Subcutaneous abdominal adipose tissue (tissue), 5 donors: ENCODE measurements around the gene GIT1.

ENCODE experiments used
- H3K27ac ChIP-seq: one replicate; pipeline ENCODE4 v1.7.0; 2013; ENCODE audit warnings: low read depth, mild to moderate bottlenecking, inconsistent platforms, low read length, moderate library complexity
- H3K27me3 ChIP-seq, 5 donors: one replicate each; pipeline ENCODE4 v1.7.0; 2013; ENCODE audit warnings: low read length in 5 of 5, inconsistent platforms in 1 of 5; ENCODE audit not compliant: control insufficient read depth in 5 of 5, insufficient read depth in 4 of 5
- H3K36me3 ChIP-seq, 5 donors: one replicate each; pipeline ENCODE4 v1.7.0; 2013; ENCODE audit warnings: low read length in 5 of 5; ENCODE audit not compliant: control insufficient read depth in 5 of 5, insufficient read depth in 5 of 5
- H3K4me1 ChIP-seq, 5 donors: one replicate each; pipeline ENCODE4 v1.7.0; 2013; ENCODE audit warnings: low read length in 5 of 5, mild to moderate bottlenecking in 3 of 5, moderate library complexity in 1 of 5; ENCODE audit not compliant: control insufficient read depth in 5 of 5, insufficient read depth in 5 of 5
- H3K4me3 ChIP-seq, 5 donors: one replicate each; pipeline ENCODE4 v1.7.0; 2013; ENCODE audit warnings: low read length in 5 of 5, low read depth in 1 of 5
- H3K9ac ChIP-seq, 5 donors: one replicate each; pipeline ENCODE4 v1.7.0; 2013; ENCODE audit warnings: low read length in 5 of 5, mild to moderate bottlenecking in 4 of 5, moderate library complexity in 3 of 5
- H3K9me3 ChIP-seq, 5 donors: one replicate each; pipeline ENCODE4 v1.7.0; 2013; ENCODE audit warnings: low read length in 5 of 5; ENCODE audit not compliant: control insufficient read depth in 5 of 5
- donor health status: healthy.
- donor health status: healthy.
- donor health status: healthy.
- donor health status: healthy.
- donor health status: healthy.

GIT1 gene

GRCh38 chr17:29574732-29575510 is 14.5 kb downstream of the GIT1 start:
- H3K9ac ChIP-seq = no peak overlapping the region

DNA sequence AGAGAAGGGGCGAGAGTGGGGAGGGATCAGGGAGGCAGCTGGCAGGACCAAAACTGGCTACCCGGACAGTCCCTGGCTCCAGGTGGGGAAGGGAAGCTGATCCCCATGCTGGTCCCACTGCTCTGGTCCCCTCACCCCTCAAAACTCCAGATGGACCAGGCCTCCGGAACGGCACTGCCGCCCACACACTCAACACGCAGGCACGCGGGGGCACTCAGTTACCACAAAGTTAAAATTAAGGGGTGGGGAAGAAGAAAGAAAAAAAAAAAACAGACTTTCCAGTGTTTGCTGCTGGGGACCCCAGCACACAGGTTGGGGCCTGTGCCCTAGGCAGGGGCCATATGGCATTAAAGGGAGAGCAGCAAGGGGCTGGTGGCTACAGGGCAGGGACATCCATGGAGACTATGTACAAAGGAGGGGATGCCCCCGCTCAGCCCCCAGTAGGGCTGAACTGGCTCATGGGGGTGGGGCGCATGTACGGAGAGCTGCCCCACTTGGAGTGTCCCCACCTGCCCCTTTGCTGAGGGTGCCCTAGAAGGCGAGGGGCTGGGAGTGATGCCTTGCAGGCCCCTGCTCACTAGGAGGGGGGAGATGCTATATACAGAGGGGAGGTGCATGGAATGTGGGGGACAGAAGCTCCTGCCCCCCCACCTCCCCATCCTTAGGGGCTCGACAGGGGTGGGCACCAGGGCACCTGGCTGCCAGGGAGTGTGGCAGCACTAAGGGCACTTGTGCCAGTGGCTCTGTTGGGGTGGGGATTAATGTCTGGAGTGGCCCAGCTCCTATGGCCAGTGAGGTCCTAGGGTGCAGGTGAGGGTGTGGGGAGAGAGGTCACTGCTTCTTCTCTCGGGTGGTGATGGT is 15.3 kb downstream of the GIT1 start:
- no peak overlapping the region for H3K27ac ChIP-seq
- H3K36me3 ChIP-seq = peaks cover 0 to 63% (median 57%) of the 10 kb centered on the region in 5 donors
- peaks cover 5 to 51% (median 47%) of the 10 kb centered on the region in 5 donors for H3K4me1 ChIP-seq

More at GRCh38 chr17:29574732-29575510, 14.5 kb downstream of the GIT1 start:
- Histone ChIP-seq H3K36me3 (peaks cover 0 to 71% (median 65%) of the 10 kb centered on the region in 5 donors), H3K4me1 (peaks cover 0 to 43% (median 41%) of the 10 kb centered on the region in 5 donors), H3K27ac (no peak overlapping the region), H3K27me3 (no peaks in the 10 kb centered on the region), H3K4me3 (no peak overlapping the region), H3K9me3 (no peaks in the 10 kb centered on the region)

GRCh38 chr17:29573558-29573869 is 15.9 kb downstream of the GIT1 start:
- H3K36me3 ChIP-seq = peaks cover 0 to 57% (median 54%) of the 10 kb centered on the region in 5 donors

More for the DNA sequence above, 15.3 kb downstream of the GIT1 start:
- H3K27me3 ChIP-seq = no peaks in the 10 kb centered on the region
- no peak overlapping the region for H3K9ac ChIP-seq
- no peaks in the 10 kb centered on the region for H3K9me3 ChIP-seq
- no peak overlapping the region for H3K4me3 ChIP-seq

DNA sequence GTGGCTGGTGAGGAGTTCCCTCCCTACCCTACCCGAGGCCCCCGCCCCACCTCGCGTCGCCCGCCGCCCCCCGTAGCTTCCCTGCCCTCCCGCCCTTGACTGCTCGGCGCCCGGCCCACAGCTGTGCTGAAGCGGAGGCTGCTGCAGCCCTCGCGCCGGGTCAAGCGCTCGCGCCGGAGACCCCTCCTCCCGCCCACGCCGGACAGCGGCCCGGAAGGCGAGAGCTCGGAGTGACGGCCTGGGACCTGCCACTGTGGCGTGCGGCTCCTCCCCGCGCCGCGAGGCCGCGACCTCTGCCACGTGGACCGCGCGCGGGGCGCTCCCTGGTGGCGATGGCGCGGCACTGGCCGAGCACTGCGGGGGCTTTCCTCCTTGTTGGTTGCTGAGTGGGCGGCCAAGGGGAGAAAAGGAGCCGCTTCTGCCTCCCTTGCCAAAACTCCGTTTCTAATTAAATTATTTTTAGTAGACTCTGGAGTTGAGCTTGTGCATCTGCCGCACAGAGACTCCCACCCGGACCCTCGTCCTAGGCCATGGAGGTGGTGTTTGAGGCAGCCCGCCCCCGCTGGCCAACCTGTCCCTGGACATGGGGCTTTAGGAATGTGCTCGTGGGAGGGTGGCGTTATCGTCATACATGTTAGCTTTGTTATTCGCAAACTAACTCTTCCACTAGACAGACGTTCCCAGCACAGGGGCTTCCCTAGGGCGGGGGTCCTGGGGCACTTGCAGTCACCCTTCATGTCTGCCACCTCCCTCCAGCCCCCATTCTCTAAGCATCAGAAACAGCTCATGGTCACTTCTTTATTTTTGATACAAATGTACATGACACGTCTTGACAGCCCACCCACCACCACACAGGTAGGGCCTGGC is 16.5 kb downstream of the GIT1 start:
- peaks cover 7 to 59% (median 56%) of the 10 kb centered on the region in 5 donors for H3K4me1 ChIP-seq
- peak overlapping the region in 3 of 5 donors; percentile 11 to 32 (median 14) for H3K4me3 ChIP-seq
- H3K36me3 ChIP-seq = peaks cover 0 to 51% (median 49%) of the 10 kb centered on the region in 5 donors
- no peaks in the 10 kb centered on the region for H3K27me3 ChIP-seq
- no peaks in the 10 kb centered on the region for H3K9me3 ChIP-seq
- peak overlapping the region in 1 of 5 donors; percentile 47 for H3K9ac ChIP-seq
- peak overlapping the region; percentile 30 for H3K27ac ChIP-seq

More at GRCh38 chr17:29573558-29573869, 15.9 kb downstream of the GIT1 start:
- H3K4me1 ChIP-seq = peaks cover 7 to 56% (median 52%) of the 10 kb centered on the region in 5 donors
- H3K27me3 ChIP-seq = no peaks in the 10 kb centered on the region
- H3K4me3 ChIP-seq = no peak overlapping the region
- H3K9ac ChIP-seq = no peak overlapping the region
- H3K9me3 ChIP-seq = no peaks in the 10 kb centered on the region
- H3K27ac ChIP-seq = peak overlapping the region; percentile 30

- H3K27me3 ChIP-seq = no peaks in the 10 kb centered on the region
- H3K36me3 ChIP-seq = peaks cover 0 to 48% (median 40%) of the 10 kb centered on the region in 5 donors
- no peak overlapping the region for H3K9ac ChIP-seq
- no peaks in the 10 kb centered on the region for H3K9me3 ChIP-seq
- peak overlapping the region in 4 of 5 donors; percentile 11 to 32 (median 15) for H3K4me3 ChIP-seq
- peak overlapping the region; percentile 30 for H3K27ac ChIP-seq
- H3K4me1 ChIP-seq = peaks cover 7 to 58% (median 54%) of the 10 kb centered on the region in 5 donors
These were observed 17.4 kb downstream of the GIT1 start for GRCh38 chr17:29571883-29572681.

DNA sequence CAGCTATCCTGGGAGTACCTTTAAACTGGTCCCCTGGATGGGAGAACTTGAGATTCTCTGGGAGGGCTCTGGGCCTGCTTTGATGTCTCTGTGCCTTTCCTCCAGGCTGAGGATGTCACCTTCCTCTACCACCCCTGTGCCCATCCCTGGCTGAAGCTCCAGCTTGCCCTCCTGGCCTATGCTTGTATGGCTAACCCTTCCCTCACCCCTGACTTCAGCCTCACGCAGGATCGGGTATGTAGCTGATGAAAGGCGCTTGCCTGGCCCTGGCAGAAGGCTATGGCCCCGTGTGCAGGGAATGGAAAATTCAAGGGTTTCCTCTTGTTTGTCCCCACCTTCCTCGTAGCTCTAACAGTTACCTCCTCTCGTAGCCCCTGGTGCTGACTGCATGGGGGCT is 18.0 kb downstream of the GIT1 start:
- no peaks in the 10 kb centered on the region for H3K27me3 ChIP-seq
- no peak overlapping the region for H3K9ac ChIP-seq
- peaks cover 7 to 55% (median 54%) of the 10 kb centered on the region in 5 donors for H3K4me1 ChIP-seq
- H3K36me3 ChIP-seq = peaks cover 0 to 43% (median 34%) of the 10 kb centered on the region in 5 donors
- H3K27ac ChIP-seq = peak overlapping the region; percentile 30
- H3K9me3 ChIP-seq = no peaks in the 10 kb centered on the region
- H3K4me3 ChIP-seq = no peak overlapping the region

GRCh38 chr17:29570521-29570920 is 18.9 kb downstream of the GIT1 start:
- peak overlapping the region; percentile 37 for H3K27ac ChIP-seq
- H3K27me3 ChIP-seq = no peaks in the 10 kb centered on the region
- H3K9me3 ChIP-seq = no peaks in the 10 kb centered on the region
- H3K36me3 ChIP-seq = peaks cover 0 to 34% (median 25%) of the 10 kb centered on the region in 5 donors
- H3K4me3 ChIP-seq = peak overlapping the region in 1 of 5 donors; percentile 39
- peaks cover 10 to 65% (median 60%) of the 10 kb centered on the region in 5 donors for H3K4me1 ChIP-seq
- H3K9ac ChIP-seq = peak overlapping the region in 1 of 5 donors; percentile 26

GRCh38 chr17:29569245-29569950 is 20.1 kb downstream of the GIT1 start:
- Histone ChIP-seq H3K9me3 (no peaks in the 10 kb centered on the region), H3K27me3 (no peaks in the 10 kb centered on the region), H3K27ac (peak overlapping the region; percentile 74), H3K9ac (peak overlapping the region in 4 of 5 donors; percentile 29 to 86 (median 77)), H3K36me3 (peaks cover 0 to 22% (median 13%) of the 10 kb centered on the region in 5 donors), H3K4me1 (peaks cover 10 to 76% (median 71%) of the 10 kb centered on the region in 5 donors), H3K4me3 (peak overlapping the region; percentile 51 to 80 (median 76))
